GM12891 (cell line): ENCODE data around the gene MYDGF.
A peak's percentile ranks its signal among the peaks of the same experiment; 100 is the strongest.
"Not testable (repeated sequence)": the region's sequence is repeated elsewhere in the genome, so short reads cannot be mapped to it uniquely, and the experiment has no call there.

Experiments used
- DNase-seq: peaks from one replicate; pipeline ENCODE4 v3.0.0; 2011; ENCODE audit warnings: low spot score; ENCODE audit not compliant: insufficient read length
- FAIRE-seq: peaks from 2 replicates; lab custom pipeline; 2011; peaks lifted over from hg19 to GRCh38; lab: Jason Lieb, UNC
- PAX5 ChIP-seq: IDR thresholded peaks from 2 replicates; pipeline ENCODE4 v1.6.1; 2011; ENCODE audit warnings: low read length, moderate library complexity, mild to moderate bottlenecking; ENCODE audit not compliant: insufficient read depth, severe bottlenecking
- POLR2A ChIP-seq: IDR thresholded peaks from 2 replicates; pipeline ENCODE4 v1.6.1; 2011; ENCODE audit warnings: low read depth, low read length, control low read depth
- POLR2AphosphoS5 ChIP-seq: IDR thresholded peaks from 2 replicates; pipeline ENCODE4 v1.6.1; 2011; ENCODE audit warnings: low read depth, low read length, control low read depth
- POU2F2 ChIP-seq: IDR thresholded peaks from 2 replicates; pipeline ENCODE4 v1.6.1; 2011; ENCODE audit warnings: low read depth, mild to moderate bottlenecking, control low read depth, low read length, moderate library complexity
- SPI1 ChIP-seq: IDR thresholded peaks from 2 replicates; pipeline ENCODE4 v1.6.1; 2011; ENCODE audit warnings: low read depth, low read length, control low read depth
- TAF1 ChIP-seq: IDR thresholded peaks from 2 replicates; pipeline ENCODE4 v1.6.1; 2011; ENCODE audit warnings: low read depth, low read length, control low read depth

MYDGF gene

DNA sequence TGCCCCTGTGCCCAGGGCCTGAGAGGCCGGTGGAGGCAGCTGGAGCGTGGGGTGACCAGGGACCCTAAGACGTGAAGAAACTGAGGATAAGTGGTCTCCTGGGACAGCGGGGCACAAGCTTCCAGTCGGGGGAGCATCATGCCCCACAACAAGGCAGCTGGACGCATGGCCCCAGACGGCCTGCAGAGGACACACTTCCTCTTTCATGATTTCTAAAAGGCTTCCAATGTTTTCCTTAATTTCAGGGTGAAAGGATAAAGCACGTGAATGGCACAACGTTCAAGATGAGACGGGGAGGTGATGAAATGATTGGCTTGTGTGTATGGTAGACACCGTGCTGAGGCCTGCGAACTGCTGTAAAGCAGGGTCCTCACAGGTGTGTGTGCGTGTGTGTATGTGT, 20.2 kb upstream of the MYDGF start:
- no peak for FAIRE-seq
- DNase-seq: no peak
- TF ChIP-seq SPI1: peak; percentile 11; the same call in 1 of the 2 replicates
- no peak for TF ChIP-seq POLR2A

GRCh38 chr19:4689403-4689802, 19.3 kb upstream of the MYDGF start:
- TF ChIP-seq POU2F2: no peak
- no peak for TF ChIP-seq SPI1
- no peak for TF ChIP-seq POLR2A
- no peak for TF ChIP-seq PAX5
- FAIRE-seq: no peak
- DNase-seq: no peak

DNA sequence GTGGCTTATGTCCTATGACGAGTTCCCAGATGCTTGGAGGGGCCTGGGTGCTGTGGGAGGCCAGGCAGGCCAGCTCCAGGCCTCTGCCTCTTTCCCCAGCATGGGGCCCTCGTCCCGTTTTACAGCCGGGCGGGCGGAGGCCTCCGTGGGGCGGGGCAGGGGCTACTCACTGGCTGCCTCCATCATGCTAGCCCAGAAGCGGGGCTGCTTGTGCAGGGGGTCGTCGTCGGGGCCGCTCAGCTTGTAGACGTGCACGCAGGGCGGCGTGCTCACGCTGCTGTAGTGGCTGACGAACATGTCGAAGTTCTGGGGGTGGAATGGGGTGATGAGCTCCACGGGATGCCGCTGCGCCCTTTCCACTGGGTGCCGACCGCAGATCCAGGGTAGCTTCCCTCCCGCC, 18.4 kb upstream of the MYDGF start:
- DNase-seq (no peak), FAIRE-seq (no peak)
- TF ChIP-seq TAF1: no peak
- TF ChIP-seq SPI1: no peak
- no peak for TF ChIP-seq POLR2AphosphoS5
- no peak for TF ChIP-seq POLR2A
- TF ChIP-seq PAX5: no peak
- TF ChIP-seq POU2F2: no peak

- no peak for FAIRE-seq
- no peak for TF ChIP-seq POLR2AphosphoS5
- TF ChIP-seq SPI1: no peak
- no peak for TF ChIP-seq TAF1
- no peak for TF ChIP-seq POU2F2
- no peak for TF ChIP-seq POLR2A
- no peak for TF ChIP-seq PAX5
- no peak for DNase-seq
These were observed 17.3 kb upstream of the MYDGF start for GRCh38 chr19:4687396-4687795.

DNA sequence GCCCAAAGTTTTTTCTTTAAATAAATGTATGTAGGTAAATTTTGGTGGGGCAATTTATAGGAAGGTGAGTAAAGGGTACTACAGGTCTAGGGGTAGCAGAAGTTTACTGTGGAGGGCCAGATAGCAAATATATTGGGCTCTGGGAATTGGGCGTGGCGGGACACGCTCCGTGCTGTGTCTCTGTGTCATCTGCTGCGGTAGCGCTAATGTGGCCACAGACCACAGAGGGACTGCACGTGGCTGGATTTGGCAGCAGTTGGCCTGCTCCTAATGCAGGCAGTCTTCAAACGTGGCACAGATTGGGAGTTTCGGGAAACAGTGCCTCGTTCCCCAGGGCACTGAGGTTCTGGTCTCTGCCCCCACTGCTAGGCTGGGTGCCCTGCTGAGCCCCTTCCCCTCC, 16.6 kb upstream of the MYDGF start:
- no peak for FAIRE-seq
- TF ChIP-seq TAF1 (no peak), POLR2AphosphoS5 (no peak), POLR2A (no peak), PAX5 (no peak), POU2F2 (no peak), SPI1 (no peak)
- DNase-seq: no peak

DNA sequence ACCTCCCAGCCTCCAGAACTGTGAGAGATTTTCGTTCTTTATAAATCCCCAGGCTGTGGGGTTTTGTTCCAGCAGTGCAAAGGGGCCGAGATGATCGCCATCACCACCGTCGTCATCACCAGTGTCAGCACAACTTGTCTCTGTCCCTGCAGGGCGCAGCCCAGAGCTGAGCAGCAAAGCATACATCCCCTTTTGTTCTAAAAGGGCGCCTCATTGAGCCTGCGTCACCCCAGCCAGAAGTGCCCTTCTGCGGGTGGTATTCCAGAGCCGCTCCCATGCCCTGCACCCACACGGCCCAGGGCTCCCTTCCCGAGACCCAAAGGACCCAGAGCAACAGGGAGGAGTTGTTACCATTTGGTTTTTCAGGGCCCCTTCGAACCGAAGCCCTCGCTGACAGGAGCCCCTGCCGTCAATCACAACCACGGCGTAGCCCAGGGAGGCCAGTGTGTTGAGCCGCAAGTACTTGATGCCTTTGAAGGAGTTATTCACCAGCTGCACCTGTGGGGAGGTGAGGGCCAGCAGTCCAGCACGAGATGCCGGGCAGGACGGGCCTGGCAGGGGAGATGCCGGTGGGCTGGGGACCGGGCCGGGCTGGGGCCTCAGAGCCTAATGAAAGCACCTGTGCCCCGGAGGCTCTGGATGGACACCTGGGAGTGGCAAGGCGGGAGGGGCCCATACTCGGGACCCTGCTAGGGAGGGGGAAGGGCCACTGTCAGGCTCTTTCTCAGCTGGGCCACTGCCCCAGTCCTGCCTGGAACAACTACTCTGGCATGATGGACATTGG, 14.4 kb upstream of the MYDGF start:
- FAIRE-seq (no peak), DNase-seq (no peak)
- TF ChIP-seq TAF1: no peak
- no peak for TF ChIP-seq POLR2AphosphoS5

DNA sequence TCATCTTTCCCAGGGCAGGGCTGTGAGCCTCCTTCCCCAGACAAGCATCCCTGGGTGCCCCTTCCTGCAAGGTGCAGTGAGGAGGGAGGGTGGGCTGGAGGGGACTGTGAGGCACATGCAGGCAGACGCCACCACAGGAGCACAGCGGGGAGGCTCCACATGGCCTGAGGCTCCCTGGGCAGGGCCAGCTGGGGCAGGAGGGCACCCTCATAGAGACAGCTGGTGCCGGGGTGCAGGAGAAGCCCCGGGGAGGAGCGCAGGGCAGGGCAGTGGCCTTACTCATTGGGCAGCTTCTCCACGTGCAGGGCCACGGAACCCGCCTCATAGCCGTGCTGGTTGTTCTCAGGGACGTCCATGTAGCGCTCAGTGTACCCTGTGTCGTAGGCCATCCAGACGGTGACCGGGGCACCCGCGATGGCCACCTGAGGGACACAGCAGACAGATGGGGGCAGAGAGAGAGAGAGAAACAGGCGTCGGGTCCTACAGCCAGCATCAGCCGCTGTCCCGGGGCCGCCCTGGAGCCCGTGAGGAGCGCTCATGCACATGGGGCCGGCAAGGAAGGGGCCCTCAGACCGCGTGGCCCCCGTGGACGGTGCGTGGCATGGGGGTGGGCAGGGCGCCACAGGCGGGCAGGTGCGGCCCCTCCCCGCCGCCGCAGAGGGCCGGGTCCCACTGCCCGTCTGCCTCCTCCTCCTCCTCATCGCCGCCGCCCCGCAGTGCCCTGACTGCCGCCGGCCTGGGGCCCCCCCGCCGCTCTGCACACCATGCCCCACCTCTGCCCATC, 12.5 kb upstream of the MYDGF start:
- DNase-seq (no peak), FAIRE-seq (no peak)
- TF ChIP-seq TAF1 (no peak), POLR2A (no peak), SPI1 (no peak), PAX5 (no peak), POU2F2 (no peak), POLR2AphosphoS5 (no peak)

DNA sequence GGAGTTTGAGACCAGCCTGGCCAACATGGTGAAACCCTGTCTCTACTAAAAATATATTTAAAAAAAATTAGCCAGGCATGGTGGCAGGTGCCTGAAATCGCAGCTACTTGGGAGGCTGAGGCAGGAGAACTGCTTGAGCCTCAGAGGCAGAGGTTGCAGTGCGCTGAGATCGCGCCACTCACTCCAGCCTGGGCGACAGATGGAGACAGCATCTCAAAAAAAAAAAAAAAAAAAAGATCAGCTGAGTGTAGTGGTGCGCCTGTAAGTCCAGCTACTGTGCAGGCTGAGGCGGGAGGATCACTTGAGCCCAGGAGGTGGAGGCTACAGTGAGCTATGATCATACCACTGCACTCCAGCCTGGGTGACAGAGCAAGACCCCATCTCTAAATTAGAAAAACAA, 9.9 kb upstream of the MYDGF start:
- FAIRE-seq, DNase-seq: not testable (repeated sequence)

DNA sequence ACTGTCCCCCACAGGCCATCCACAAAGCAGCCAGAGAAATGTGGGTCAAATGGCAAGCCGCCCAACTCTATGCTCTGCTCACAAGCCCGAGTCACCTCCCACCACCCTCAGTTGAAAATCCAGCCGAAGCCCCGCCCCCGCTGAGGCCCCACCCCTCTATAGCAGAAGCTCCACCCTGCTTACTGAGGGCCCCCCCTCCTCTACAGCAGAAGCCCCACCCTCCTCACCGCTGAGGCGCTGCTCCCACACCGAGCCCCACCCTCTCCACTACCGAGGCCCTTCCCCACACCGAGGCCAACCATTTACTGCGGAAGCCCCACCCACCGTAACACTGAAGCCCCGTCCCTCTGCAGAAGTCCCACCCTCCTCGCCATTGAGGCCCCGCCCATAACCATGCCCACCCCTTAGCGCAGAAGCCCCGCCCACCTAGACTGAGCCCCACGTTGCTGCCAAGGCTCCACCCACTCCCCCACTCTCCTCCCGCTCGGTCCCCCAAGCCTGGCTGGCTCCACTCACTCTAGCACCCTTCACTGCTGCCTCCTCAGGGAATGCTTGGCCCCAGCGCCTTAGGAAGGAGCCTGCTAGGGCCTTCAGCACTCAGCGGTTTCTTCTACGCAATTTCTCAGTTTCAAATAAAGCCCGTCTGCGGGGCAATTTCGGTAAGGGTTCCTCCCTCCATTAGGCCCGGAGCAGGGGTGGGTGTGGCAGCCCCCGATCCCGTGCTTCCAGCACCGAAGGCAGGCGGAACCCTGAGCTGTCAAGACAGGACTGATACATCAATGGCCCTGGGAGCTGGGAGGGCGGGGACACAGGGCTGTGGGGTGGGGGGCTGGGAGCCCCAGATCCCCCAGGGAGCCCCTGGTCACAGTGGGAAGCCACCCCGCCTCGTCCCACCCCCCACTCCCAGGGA, 9.0 kb upstream of the MYDGF start:
- no peak for TF ChIP-seq POLR2AphosphoS5
- DNase-seq: no peak
- FAIRE-seq: peak; percentile 13

- FAIRE-seq (no peak), DNase-seq (no peak)
These were observed 7.0 kb upstream of the MYDGF start for GRCh38 chr19:4676955-4677731.

More at GRCh38 chr19:4676955-4677731, 7.0 kb upstream of the MYDGF start:
- TF ChIP-seq TAF1 (no peak), POLR2AphosphoS5 (no peak), PAX5 (no peak), POU2F2 (no peak), SPI1 (no peak), POLR2A (no peak)
